Loucy (cell line): ENCODE measurements around the gene MAP4K2.

Source experiments
- H2AFZ ChIP-seq: fragments of 200-600 bp; sonication (generic); 2 replicates; pipeline ENCODE4 v1.6.0; 2016; ENCODE audit warnings: antibody characterized with exemption, mild to moderate bottlenecking, low read length, moderate library complexity
- H3F3A ChIP-seq: fragments of 200-600 bp; 2 replicates; pipeline ENCODE4 v1.6.0; 2016; ENCODE audit warnings: antibody characterized with exemption, low read depth, mild to moderate bottlenecking
- H3K27me3 ChIP-seq: fragments of 200-600 bp; sonication (generic); 2 replicates; pipeline ENCODE4 v1.6.1; 2014; ENCODE audit warnings: low read length, mild to moderate bottlenecking; ENCODE audit not compliant: insufficient read depth, poor library complexity, severe bottlenecking
- H3K36me3 ChIP-seq: fragments of 200-600 bp; sonication (generic); 2 replicates; pipeline ENCODE4 v1.6.1; 2016; ENCODE audit warnings: low read length; ENCODE audit not compliant: insufficient read depth
- H3K4me1 ChIP-seq: fragments of 200-600 bp; sonication (generic); 2 replicates; pipeline ENCODE4 v1.5.1; 2014; ENCODE audit warnings: low read length, mild to moderate bottlenecking; ENCODE audit not compliant: insufficient read depth, poor library complexity, severe bottlenecking
- H3K4me2 ChIP-seq: fragments of 200-600 bp; sonication (generic); 2 replicates; pipeline ENCODE4 v1.6.0; 2014; ENCODE audit warnings: antibody characterized with exemption, low read length, low read depth, mild to moderate bottlenecking; ENCODE audit not compliant: poor library complexity, severe bottlenecking
- H3K4me3 ChIP-seq: fragments of 200-600 bp; sonication (generic); 2 replicates; pipeline ENCODE4 v1.5.1; 2014; ENCODE audit warnings: low read length, mild to moderate bottlenecking, mixed read lengths; ENCODE audit not compliant: poor library complexity, severe bottlenecking
- H3K79me2 ChIP-seq: fragments of 200-600 bp; sonication (generic); 2 replicates; pipeline ENCODE4 v1.6.1; 2014; ENCODE audit warnings: low read length; ENCODE audit not compliant: insufficient read depth
- H3K9ac ChIP-seq: fragments of 200-600 bp; sonication (generic); 2 replicates; pipeline ENCODE4 v1.6.0; 2014; ENCODE audit warnings: mild to moderate bottlenecking, low read depth, low read length, moderate library complexity; ENCODE audit not compliant: poor library complexity, severe bottlenecking
- H3K9me2 ChIP-seq: fragments of 200-600 bp; sonication (generic); replicated peaks from 2 replicates; pipeline ENCODE4 v1.6.1; 2016; ENCODE audit warnings: low read depth, low read length, mixed read lengths
- H3K9me3 ChIP-seq: fragments of 200-600 bp; sonication (generic); 2 replicates; pipeline ENCODE4 v1.6.1; 2014; ENCODE audit warnings: mild to moderate bottlenecking, antibody characterized with exemption, low read length, low read depth; ENCODE audit not compliant: insufficient read depth
- H4K20me1 ChIP-seq: fragments of 200-600 bp; sonication (generic); 2 replicates; pipeline ENCODE4 v1.6.0; 2014; ENCODE audit warnings: antibody characterized with exemption, low read length, mild to moderate bottlenecking; ENCODE audit not compliant: insufficient read depth, poor library complexity, severe bottlenecking
- CTCF ChIP-seq: fragments of 200-600 bp; sonication (generic); conservative IDR thresholded peaks from 2 replicates; pipeline ENCODE4 v1.5.1; 2014; ENCODE audit warnings: mild to moderate bottlenecking, antibody characterized with exemption, low read length
- EZH2phosphoT487 ChIP-seq: fragments of 200-600 bp; IDR thresholded peaks from 2 replicates; pipeline ENCODE4 v1.6.1; 2018; ENCODE audit warnings: antibody characterized with exemption, mild to moderate bottlenecking, moderate library complexity, borderline replicate concordance

The MAP4K2 gene

GRCh38 chr11:64834031-64834722 is 31.2 kb upstream of the MAP4K2 start:
- peaks cover 6% of the 10 kb centered on the region for H3K4me1 ChIP-seq
- no peak overlapping the region for H3K4me2 ChIP-seq
- H3K9me2 ChIP-seq, result no peaks in the 10 kb centered on the region
- H2AFZ ChIP-seq, result no peak overlapping the region
- H3K36me3 ChIP-seq, result no peaks in the 10 kb centered on the region
- no peaks in the 10 kb centered on the region for H3K9me3 ChIP-seq
- no peaks in the 10 kb centered on the region for H4K20me1 ChIP-seq
- H3K4me3 ChIP-seq, result no peak overlapping the region
- H3K9ac ChIP-seq, result no peak overlapping the region
- no peaks in the 10 kb centered on the region for H3K27me3 ChIP-seq
- H3F3A ChIP-seq, result no peaks in the 10 kb centered on the region
- TF ChIP-seq CTCF (no peak), EZH2phosphoT487 (no peak)
- H3K79me2 ChIP-seq, result no peaks in the 10 kb centered on the region

- Histone ChIP-seq H3F3A (no peaks in the 10 kb centered on the region), H3K4me2 (no peak overlapping the region), H3K9me3 (no peaks in the 10 kb centered on the region), H3K79me2 (no peaks in the 10 kb centered on the region), H3K4me1 (peaks cover 6% of the 10 kb centered on the region), H3K9ac (no peak overlapping the region), H3K9me2 (no peaks in the 10 kb centered on the region), H3K27me3 (no peaks in the 10 kb centered on the region), H4K20me1 (no peaks in the 10 kb centered on the region), H3K36me3 (no peaks in the 10 kb centered on the region), H2AFZ (no peak overlapping the region), H3K4me3 (no peak overlapping the region)
- TF ChIP-seq CTCF (no peak), EZH2phosphoT487 (no peak)
These were observed 30.5 kb upstream of the MAP4K2 start for GRCh38 chr11:64833509-64833908.

- H3K36me3 ChIP-seq, result no peaks in the 10 kb centered on the region
- H3K79me2 ChIP-seq, result no peaks in the 10 kb centered on the region
- H3K4me2 ChIP-seq, result no peak overlapping the region
- H4K20me1 ChIP-seq, result no peaks in the 10 kb centered on the region
- H3K4me3 ChIP-seq, result no peak overlapping the region
- no peaks in the 10 kb centered on the region for H3F3A ChIP-seq
- no peaks in the 10 kb centered on the region for H3K9me3 ChIP-seq
- no peak overlapping the region for H2AFZ ChIP-seq
- H3K9ac ChIP-seq, result no peak overlapping the region
- no peaks in the 10 kb centered on the region for H3K9me2 ChIP-seq
- H3K27me3 ChIP-seq, result no peaks in the 10 kb centered on the region
- peaks cover 6% of the 10 kb centered on the region for H3K4me1 ChIP-seq
- TF ChIP-seq EZH2phosphoT487, result no peak
- TF ChIP-seq CTCF, result no peak
These were observed 30.1 kb upstream of the MAP4K2 start for GRCh38 chr11:64833198-64833502.
